WTC11 (cell line): ENCODE measurements around the gene SHF. TPM values are rescaled to one million over a fixed set of nuclear protein-coding genes. Genes with fewer than 3 reads are reported as not detected.

Experiments
- ATAC-seq: fragments of 200-7000 bp; cut with Tn5 transposase; 2 replicates; pipeline ENCODE4 v1.10.0; 2021; ENCODE audit warnings: mild to moderate bottlenecking, moderate library complexity
- CTCF ChIA-PET: fragments of 300-600 bp; sonication (Branson Sonifier 250); formaldehyde crosslinking; loops from one replicate; lab custom pipeline; 2021; ENCODE audit warnings: antibody characterized with exemption; lab: Charles Lee
- POLR2A ChIA-PET: fragments of 350-600 bp; sonication (Branson Sonifier 250); formaldehyde crosslinking; loops from one replicate; lab custom pipeline; 2021; ENCODE audit warnings: antibody characterized with exemption; lab: Charles Lee
- DNase-seq: peaks from one replicate; pipeline ENCODE4 v3.0.0; 2021; ENCODE audit warnings: low spot score
- H3K27ac Mint-ChIP-seq: 2 replicates; pipeline ENCODE4 v1.8.0; 2021; ENCODE audit warnings: mixed read lengths
- H3K27me3 Mint-ChIP-seq: 2 replicates; pipeline ENCODE4 v1.8.0; 2021; ENCODE audit warnings: low read depth, mild to moderate bottlenecking, moderate library complexity, mixed read lengths
- H3K36me3 Mint-ChIP-seq: 2 replicates; pipeline ENCODE4 v1.8.0; 2021; ENCODE audit warnings: mixed read lengths
- H3K4me1 Mint-ChIP-seq: 2 replicates; pipeline ENCODE4 v1.8.0; 2022; ENCODE audit warnings: mixed read lengths
- H3K4me3 Mint-ChIP-seq: 2 replicates; pipeline ENCODE4 v1.8.0; 2021; ENCODE audit warnings: mild to moderate bottlenecking, moderate library complexity, mixed read lengths
- H3K9me3 Mint-ChIP-seq: 2 replicates; pipeline ENCODE4 v1.8.0; 2021; ENCODE audit warnings: mixed read lengths
- ATF2 ChIP-seq: sonication (generic); formaldehyde crosslinking; IDR thresholded peaks from 2 replicates; pipeline ENCODE4 v1.8.1; 2022; ENCODE audit warnings: low read depth, missing genetic modification reagents, borderline replicate concordance
- CREM ChIP-seq: sonication (generic); formaldehyde crosslinking; IDR thresholded peaks from 2 replicates; pipeline ENCODE4 v1.8.1; 2022; ENCODE audit warnings: mild to moderate bottlenecking, missing genetic modification reagents, moderate library complexity
- EMX1 ChIP-seq: fragments of 250-450 bp; sonication (Bioruptor Pico); IDR thresholded peaks from 2 replicates; pipeline ENCODE4 v1.8.0; 2021; ENCODE audit warnings: mild to moderate bottlenecking
- HMGA2 ChIP-seq: fragments of 250-450 bp; sonication (Bioruptor Pico); IDR thresholded peaks from 2 replicates; pipeline ENCODE4 v1.4.0; 2021; ENCODE audit warnings: mild to moderate bottlenecking, moderate library complexity
- MYBL2 ChIP-seq: sonication (generic); formaldehyde crosslinking; IDR thresholded peaks from 2 replicates; pipeline ENCODE4 v1.8.1; 2023; ENCODE audit warnings: mild to moderate bottlenecking, moderate library complexity, missing genetic modification reagents
- NFATC4 ChIP-seq: fragments of 250-450 bp; sonication (Bioruptor Pico); IDR thresholded peaks from 2 replicates; pipeline ENCODE4 v1.9.0; 2021; ENCODE audit warnings: mild to moderate bottlenecking
- NR3C1 ChIP-seq: sonication (generic); formaldehyde crosslinking; conservative IDR thresholded peaks from 2 replicates; pipeline ENCODE4 v1.8.1; 2023; ENCODE audit warnings: low read depth, mild to moderate bottlenecking, missing genetic modification reagents
- TEAD1 ChIP-seq: sonication (generic); formaldehyde crosslinking; IDR thresholded peaks from 2 replicates; pipeline ENCODE4 v1.8.0; 2022; ENCODE audit warnings: mild to moderate bottlenecking, missing genetic modification reagents
- ZNF138 ChIP-seq: sonication (generic); formaldehyde crosslinking; conservative IDR thresholded peaks from 2 replicates; pipeline ENCODE4 v1.8.1; 2022; ENCODE audit warnings: mild to moderate bottlenecking, moderate library complexity, missing genetic modification reagents
- ZNF396 ChIP-seq: fragments of 250-450 bp; sonication (Bioruptor Pico); IDR thresholded peaks from 2 replicates; pipeline ENCODE4 v1.8.0; 2021; ENCODE audit warnings: mild to moderate bottlenecking, moderate library complexity, borderline replicate concordance
- ZSCAN18 ChIP-seq: fragments of 250-450 bp; sonication (Bioruptor Pico); IDR thresholded peaks from 2 replicates; pipeline ENCODE4 v2.1.2; 2022; ENCODE audit warnings: mild to moderate bottlenecking, moderate library complexity
- total RNA-seq: library from RNA; stranded (reverse); gene quantifications from 3 replicates; pipeline ENCODE4 v1.2.3, GENCODE V29; 2021
- TF ChIP-seq, protein P1 (sequence below): sonication (generic); formaldehyde crosslinking; IDR thresholded peaks from 2 replicates; pipeline ENCODE4 v1.8.0; 2022; ENCODE audit warnings: mild to moderate bottlenecking, missing genetic modification reagents
- TF ChIP-seq, protein P2 (sequence below): sonication (generic); formaldehyde crosslinking; IDR thresholded peaks from 2 replicates; pipeline ENCODE4 v1.8.0; 2022; ENCODE audit warnings: mild to moderate bottlenecking, missing genetic modification reagents
- TF ChIP-seq, protein P3 (sequence below): fragments of 250-450 bp; sonication (Bioruptor Pico); IDR thresholded peaks from 2 replicates; pipeline ENCODE4 v1.9.0; 2021; ENCODE audit warnings: mild to moderate bottlenecking, borderline replicate concordance
- TF ChIP-seq, protein P4 (sequence below): fragments of 250-450 bp; sonication (Bioruptor Pico); IDR thresholded peaks from 2 replicates; pipeline ENCODE4 v1.9.0; 2021; ENCODE audit warnings: mild to moderate bottlenecking

SHF gene
- total RNA-seq, 1 experiment from 2014 or later = 30.6 TPM

- no peak for TF ChIP-seq EMX1 (CRISPR knock-in tag)
- no peak for TF ChIP-seq NFATC4 (CRISPR knock-in tag)
- TF ChIP-seq, protein P1, sequence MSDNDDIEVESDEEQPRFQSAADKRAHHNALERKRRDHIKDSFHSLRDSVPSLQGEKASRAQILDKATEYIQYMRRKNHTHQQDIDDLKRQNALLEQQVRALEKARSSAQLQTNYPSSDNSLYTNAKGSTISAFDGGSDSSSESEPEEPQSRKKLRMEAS (CRISPR knock-in tag) = no peak
- TF ChIP-seq ZSCAN18 (CRISPR knock-in tag) = no peak
- TF ChIP-seq MYBL2 (CRISPR knock-in tag) = no peak
- TF ChIP-seq NR3C1 (CRISPR knock-in tag) = no peak
These were observed 13.2 kb downstream of the SHF start (continued) for GRCh38 chr15:45174577-45174976.

GRCh38 chr15:45174069-45174468, 13.7 kb downstream of the SHF start:
- H3K27ac Mint-ChIP-seq = no peak overlapping the region
- POLR2A ChIA-PET = no interaction called here
- CTCF ChIA-PET = no interaction called here
- peaks cover 24% of the 10 kb centered on the region for H3K4me1 Mint-ChIP-seq
- no peaks in the 10 kb centered on the region for H3K27me3 Mint-ChIP-seq
- ATAC-seq = no peak
- H3K36me3 Mint-ChIP-seq = peaks cover 36% of the 10 kb centered on the region
- H3K4me3 Mint-ChIP-seq = no peak overlapping the region
- no peaks in the 10 kb centered on the region for H3K9me3 Mint-ChIP-seq
- TF ChIP-seq ATF2 (CRISPR knock-in tag) = no peak
- TF ChIP-seq HMGA2 = no peak
- TF ChIP-seq TEAD1 (CRISPR knock-in tag) = no peak
- DNase-seq = no peak

- DNase-seq = no peak
- CTCF ChIA-PET = interaction anchor here (1.0 to 1.4 kb wide), 2 partner anchors 9 to 54 kb away, joined by 4 to 6 read pairs; no protein-coding TSS in a partner anchor
- TF ChIP-seq CREM (CRISPR knock-in tag) = no peak
- TF ChIP-seq, protein P2, sequence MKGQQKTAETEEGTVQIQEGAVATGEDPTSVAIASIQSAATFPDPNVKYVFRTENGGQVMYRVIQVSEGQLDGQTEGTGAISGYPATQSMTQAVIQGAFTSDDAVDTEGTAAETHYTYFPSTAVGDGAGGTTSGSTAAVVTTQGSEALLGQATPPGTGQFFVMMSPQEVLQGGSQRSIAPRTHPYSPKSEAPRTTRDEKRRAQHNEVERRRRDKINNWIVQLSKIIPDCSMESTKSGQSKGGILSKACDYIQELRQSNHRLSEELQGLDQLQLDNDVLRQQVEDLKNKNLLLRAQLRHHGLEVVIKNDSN (CRISPR knock-in tag) = no peak
- no peak for TF ChIP-seq HMGA2
- TF ChIP-seq ZNF138 (CRISPR knock-in tag) = no peak
- TF ChIP-seq ZNF396 (CRISPR knock-in tag) = no peak
- TF ChIP-seq, protein P3, sequence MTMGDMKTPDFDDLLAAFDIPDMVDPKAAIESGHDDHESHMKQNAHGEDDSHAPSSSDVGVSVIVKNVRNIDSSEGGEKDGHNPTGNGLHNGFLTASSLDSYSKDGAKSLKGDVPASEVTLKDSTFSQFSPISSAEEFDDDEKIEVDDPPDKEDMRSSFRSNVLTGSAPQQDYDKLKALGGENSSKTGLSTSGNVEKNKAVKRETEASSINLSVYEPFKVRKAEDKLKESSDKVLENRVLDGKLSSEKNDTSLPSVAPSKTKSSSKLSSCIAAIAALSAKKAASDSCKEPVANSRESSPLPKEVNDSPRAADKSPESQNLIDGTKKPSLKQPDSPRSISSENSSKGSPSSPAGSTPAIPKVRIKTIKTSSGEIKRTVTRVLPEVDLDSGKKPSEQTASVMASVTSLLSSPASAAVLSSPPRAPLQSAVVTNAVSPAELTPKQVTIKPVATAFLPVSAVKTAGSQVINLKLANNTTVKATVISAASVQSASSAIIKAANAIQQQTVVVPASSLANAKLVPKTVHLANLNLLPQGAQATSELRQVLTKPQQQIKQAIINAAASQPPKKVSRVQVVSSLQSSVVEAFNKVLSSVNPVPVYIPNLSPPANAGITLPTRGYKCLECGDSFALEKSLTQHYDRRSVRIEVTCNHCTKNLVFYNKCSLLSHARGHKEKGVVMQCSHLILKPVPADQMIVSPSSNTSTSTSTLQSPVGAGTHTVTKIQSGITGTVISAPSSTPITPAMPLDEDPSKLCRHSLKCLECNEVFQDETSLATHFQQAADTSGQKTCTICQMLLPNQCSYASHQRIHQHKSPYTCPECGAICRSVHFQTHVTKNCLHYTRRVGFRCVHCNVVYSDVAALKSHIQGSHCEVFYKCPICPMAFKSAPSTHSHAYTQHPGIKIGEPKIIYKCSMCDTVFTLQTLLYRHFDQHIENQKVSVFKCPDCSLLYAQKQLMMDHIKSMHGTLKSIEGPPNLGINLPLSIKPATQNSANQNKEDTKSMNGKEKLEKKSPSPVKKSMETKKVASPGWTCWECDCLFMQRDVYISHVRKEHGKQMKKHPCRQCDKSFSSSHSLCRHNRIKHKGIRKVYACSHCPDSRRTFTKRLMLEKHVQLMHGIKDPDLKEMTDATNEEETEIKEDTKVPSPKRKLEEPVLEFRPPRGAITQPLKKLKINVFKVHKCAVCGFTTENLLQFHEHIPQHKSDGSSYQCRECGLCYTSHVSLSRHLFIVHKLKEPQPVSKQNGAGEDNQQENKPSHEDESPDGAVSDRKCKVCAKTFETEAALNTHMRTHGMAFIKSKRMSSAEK = no peak
- TF ChIP-seq, protein P4, sequence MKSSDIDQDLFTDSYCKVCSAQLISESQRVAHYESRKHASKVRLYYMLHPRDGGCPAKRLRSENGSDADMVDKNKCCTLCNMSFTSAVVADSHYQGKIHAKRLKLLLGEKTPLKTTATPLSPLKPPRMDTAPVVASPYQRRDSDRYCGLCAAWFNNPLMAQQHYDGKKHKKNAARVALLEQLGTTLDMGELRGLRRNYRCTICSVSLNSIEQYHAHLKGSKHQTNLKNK = no peak
- no peak for TF ChIP-seq EMX1 (CRISPR knock-in tag)
- ATAC-seq = no peak
- Mint-ChIP-seq H3K27ac (no peak overlapping the region), H3K4me1 (peaks cover 39% of the 10 kb centered on the region), H3K36me3 (peaks cover 21% of the 10 kb centered on the region), H3K9me3 (no peaks in the 10 kb centered on the region), H3K4me3 (no peak overlapping the region), H3K27me3 (no peaks in the 10 kb centered on the region)
- POLR2A ChIA-PET = interaction anchor here (1.0 kb wide), 2 partner anchors 9 to 15 kb away, joined by 3 read pairs; no protein-coding TSS in a partner anchor
These were observed 15.9 kb downstream of the SHF start for GRCh38 chr15:45171912-45172311.
